ENCODE measurements around the gene SSPN.

The SSPN gene

DNA sequence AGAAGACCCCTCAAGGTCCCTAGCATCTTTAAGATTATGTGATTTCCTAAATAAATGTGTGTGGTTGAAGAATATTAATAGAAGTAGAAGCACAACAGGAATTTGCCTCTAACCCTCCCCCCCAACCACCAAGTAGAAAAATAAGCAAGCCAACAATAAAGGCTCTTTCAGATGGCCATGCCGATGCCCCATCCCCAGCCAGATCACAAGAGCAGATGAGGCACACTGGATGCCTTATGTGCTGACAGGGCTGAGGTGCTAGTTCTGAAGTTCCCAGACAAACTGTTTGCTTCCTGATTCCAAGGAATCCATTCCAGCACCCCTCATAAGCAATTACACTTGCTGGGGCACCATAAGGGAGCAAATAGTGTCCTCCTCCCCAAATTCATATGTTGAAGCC lies 90.0 kb downstream of the SSPN start:
- no peak for DNase-seq (ENCODE audit: low spot score)

DNA sequence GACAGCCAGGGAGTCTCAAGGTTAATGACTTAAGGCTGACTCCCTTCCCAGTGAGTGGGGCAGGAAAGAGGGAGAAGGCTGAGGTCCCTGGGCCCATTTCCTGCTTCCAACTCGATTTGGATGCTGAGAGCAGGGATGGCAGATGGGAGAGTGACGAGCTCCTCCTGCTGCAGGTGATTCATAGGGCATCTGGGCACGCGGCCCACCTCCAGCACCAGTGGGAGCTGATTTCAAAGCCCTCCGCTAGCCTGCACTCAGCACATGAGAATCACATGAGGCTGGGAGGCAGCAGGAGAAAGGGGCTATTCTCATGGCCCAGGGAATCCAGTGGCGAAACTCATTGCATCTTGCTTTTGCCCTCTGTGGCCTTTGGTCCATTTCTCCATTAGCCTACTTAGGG lies 90.8 kb downstream of the SSPN start:
- DNase-seq (ENCODE audit: low spot score), result no peak

DNA sequence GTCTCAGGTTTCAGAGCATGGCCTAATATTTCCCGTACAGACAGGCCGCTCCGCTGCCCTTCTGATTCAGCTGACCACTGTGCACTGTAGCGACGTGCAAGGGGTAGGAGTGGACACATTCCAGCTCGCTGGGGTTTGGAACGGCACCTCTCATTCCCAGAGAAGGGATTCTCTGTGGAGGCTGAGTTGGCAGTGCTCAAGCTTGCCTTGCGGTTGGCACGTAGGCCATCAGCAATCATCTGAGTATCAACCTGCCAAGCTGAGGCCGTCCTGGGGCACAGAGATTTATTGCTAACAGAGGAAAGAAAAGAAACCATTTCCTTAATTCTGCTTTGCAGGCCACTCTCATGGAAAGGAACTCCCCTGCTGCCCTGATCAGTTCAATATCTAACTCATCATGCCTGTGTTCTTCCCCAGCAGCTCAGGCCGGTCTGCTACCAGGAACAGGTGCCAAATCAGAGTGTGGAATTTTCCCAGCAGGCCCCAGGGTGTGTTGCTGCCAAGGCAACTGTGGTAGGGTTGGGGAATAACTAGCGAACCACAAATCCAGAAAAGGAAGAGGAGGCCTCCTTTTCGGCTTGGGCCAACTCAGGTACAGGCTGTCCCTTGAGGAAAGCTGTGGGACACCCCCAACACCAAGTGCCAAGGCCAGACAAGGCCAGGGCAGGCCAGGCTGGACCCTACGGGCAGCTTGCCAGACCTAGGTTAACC lies 92.5 kb downstream of the SSPN start:
- no peak for DNase-seq (ENCODE audit: low spot score)

DNA sequence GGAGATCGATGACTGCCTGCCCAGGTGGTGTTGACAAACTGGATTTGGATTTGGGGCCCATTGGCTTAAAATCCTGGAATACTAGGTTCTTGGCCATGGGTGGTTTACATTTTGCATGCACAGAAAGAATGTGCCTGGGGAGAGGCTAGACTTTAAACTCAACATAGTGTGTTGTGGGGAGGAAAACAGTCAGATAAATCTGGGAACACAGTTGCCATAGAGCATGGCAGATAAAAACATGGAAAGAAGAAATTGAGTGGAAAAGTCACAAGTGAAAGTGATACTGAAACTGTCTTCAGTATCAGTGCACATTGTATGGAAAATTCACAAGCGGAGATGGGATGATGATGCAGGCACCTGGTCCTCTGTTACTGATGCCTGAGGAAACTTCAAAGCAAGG lies 95.2 kb downstream of the SSPN start:
- DNase-seq (ENCODE audit: low spot score), result no peak

DNA sequence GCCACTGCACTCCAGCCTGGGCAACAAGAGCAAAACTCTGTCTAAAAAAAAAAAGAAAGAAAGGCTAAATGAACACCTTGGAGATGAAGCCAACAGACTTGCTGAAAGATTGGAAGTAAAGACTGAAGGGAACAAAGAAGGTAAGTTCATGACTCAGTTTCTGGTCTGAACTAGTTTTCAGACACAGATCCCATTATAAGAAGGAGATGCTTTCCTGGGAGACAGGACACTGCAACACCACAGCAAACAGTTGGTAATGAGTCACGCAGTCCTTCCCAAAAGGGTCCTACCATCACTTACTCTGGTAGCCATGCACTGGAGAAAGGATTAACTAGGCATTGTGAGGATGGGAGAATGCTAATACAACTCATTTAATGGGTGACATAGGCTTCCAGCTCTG lies 97.2 kb downstream of the SSPN start:
- DNase-seq (ENCODE audit: low spot score), result no peak

DNA sequence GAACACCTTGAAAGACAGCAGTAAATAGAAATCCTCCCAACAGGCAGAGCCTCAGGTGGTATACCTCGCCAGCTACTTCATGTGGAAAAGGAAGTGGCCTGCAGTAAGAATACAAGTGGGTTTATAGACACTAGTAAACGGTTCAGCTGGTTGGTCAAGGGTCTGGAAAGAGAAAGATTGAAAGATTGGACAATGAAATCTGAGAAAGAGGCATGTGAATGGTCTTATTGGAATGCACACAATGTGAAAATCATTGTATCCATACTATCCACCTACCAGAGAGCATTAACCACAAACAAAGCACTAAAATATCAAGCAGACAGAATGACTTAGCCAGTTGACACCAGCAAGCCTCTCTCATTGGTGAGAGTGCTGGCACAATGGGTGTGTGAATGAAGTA lies 98.2 kb downstream of the SSPN start:
- no peak for DNase-seq (ENCODE audit: low spot score)

DNA sequence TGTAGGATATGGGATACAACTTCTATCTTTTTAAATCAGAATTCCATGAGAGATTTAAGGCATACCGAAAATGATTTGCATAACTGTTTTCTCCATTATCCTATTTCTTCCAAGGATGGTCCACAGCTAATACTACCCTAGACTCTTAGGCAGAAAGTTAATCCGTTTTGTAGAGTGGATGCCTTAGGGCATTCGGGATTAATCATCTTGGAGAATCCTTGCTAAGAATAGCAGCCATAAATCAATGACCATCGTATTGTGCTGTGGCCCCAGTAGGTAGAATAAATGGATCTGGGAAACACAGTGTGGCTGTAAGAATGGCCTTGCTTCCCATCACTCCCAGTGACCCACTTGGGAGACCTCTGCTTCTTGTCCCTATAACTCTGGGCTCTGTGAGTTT lies 99.6 kb downstream of the SSPN start:
- DNase-seq (ENCODE audit: low spot score), result no peak

DNA sequence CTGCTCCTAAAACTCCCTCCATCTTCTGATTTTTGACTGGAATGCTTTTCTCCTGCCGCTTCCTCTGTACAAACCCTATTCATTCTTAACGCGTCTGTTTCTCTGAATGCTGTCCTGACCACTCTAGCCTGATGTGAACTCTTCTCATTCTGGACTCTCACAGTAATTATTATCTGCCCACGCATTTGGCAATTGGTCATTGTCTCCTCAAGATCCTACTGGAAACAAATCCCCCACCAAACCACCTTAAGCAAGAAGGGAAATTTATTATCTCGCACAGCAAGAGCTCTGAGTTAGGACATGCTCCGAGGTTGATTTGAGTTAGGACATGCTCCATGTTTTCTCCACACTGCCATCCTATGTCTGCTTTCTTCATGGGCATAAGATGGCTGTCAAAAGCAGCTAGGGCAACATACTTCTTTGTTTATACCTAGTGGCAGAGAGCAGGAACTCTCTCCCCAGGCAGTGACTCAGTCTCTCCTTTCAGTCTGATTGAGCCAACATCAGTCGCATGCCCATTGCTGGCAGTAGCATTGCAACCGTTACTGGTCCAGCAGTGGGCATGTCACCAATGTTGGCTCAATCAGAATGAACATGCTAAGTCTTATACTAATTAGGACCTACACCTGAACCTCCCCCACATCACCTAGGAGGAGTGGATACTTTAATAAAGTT lies 102.2 kb downstream of the SSPN start:
- DNase-seq (ENCODE audit: low spot score), result no peak

DNA sequence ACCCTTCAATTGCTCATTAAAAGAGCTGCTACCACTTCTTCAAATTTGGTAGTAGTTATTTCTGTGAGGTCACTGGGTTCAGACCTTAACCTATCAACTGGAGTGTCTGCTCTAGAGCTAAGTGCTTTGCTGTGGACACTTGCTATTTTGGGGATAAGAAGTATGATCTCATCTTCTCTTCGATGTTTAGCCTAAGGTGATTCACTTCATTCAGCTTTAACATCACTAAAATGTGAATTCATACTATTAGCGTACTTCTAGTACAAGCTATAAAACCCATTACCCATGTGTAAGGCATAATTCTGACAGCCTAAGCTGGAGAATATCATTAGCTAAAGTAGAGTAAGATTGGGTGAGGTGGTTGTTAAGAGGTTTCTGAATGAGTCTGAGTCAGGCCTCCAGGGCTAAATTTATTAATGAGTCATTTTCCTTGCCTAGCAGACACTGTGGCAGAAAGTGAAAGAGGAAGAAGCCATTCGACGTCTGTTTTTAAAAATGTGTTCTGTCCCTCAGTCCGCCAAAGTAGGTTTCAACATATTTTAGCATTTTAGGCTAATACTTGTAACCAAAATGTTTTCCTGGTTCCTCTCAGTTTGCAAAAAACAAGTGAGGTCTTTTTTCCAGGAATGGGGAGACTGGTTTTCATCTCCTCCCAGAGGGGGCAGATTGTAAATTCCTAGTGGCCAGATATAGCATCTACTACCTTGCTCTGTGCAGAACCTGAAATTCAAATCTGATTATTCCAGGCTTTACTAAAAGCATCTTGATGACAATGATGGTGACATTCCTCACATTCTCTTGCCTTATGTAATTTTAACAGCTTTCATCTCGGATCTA lies 103.6 kb downstream of the SSPN start:
- DNase-seq (ENCODE audit: low spot score), result no peak

DNA sequence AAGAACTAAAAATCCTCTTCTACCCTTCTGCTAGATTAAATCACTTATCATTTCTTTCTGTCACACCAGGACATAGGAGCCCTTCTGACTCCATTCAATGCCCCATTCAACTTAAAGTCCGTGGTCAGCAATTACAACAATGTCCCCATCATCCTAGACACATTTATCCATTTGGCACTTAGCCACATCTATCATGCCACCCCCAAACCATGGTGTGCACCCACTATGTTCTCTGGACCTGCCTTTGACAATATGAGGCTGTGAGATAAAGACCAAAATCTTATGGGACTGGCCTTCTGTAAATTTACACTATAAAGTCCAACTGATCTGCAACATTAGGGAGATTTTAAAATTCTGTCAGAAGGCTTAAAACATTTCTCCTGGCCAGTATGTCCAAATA lies 104.4 kb downstream of the SSPN start:
- no peak for DNase-seq (ENCODE audit: low spot score)

All from left forelimb (tissue), 1 donor.